Ovary (tissue), 3 donors: ENCODE measurements around the gene LDLRAD4.

Source experiments
- CTCF ChIP-seq, 3 donors: fragments of 450-650 bp in 2 of 3; fragments of 200-600 bp in 1 of 3; IDR thresholded peaks; one replicate each; pipeline versions ENCODE4 v1.5.1 to v1.8.0; 2016 to 2022; ENCODE audit warnings: antibody characterized with exemption in 3 of 3, mild to moderate bottlenecking in 1 of 3
- EP300 ChIP-seq: sonication (generic); formaldehyde crosslinking; IDR thresholded peaks from one replicate; pipeline ENCODE4 v1.6.1; 2017; ENCODE audit warnings: antibody characterized with exemption
- POLR2A ChIP-seq: fragments of 450-650 bp; IDR thresholded peaks from one replicate; pipeline ENCODE4 v1.6.1; 2017; ENCODE audit warnings: antibody characterized with exemption, mild to moderate bottlenecking, moderate library complexity
- donor health status: DM: no; HTN: no; CAD: no.

DNA sequence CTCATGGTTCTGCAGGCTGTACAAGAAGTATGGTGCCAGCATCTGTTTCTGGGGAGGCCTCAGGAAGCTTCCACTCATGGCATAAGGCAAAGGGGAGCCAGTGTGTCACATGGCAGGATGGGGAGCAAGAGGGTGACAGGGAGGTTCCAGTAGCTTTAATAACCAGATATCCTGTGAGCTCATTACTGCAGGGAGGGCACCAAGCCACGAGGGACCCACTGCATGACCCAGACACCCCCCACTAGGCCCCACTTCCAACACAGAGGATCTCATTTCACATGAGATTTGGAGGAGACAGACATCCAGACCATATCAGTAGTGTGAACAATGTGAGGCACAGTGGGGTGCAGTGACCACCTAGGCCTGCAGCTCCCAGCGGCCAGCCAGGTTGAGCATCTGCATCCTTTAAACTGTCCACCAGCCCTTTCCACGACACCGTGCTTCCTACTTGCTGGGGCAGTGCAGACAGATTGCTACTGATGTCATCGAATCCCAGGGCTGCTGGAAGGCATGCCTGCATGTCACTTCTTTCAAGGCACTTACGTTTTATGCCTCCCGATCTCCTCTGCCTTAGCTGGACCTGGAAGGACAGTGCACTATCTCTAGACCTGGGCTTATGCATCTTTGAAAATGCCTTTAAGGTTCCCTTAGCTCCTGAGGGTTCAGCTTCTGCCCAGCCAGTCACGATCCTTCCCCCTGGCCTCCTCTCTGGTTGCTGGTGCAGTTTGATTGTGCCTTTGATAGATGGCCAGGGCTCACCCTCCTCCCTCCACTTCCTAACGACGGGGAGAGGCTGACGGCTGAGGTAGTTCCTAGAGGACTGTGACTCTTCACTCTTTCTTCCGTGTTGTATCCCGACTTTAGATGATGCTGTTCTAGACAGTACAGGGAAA lies 333.5 kb downstream of the LDLRAD4 start:
- TF ChIP-seq CTCF (IDR thresholded peaks at IDR 0.05) (no peak), POLR2A (no peak), EP300 (no peak)
